Endothelial cell of umbilical vein (primary cell): ENCODE data around the gene ABHD5. TPM values are rescaled to one million over a fixed set of nuclear protein-coding genes. Genes with fewer than 3 reads are reported as not detected.

Experiments
- BruUV-seq: library from RNA; stranded (reverse); fragments of 400-500 nt; replicated peaks from 2 replicates; lab custom pipeline; 2021; lab: Mats Ljungman, UMichigan
- CTCF ChIA-PET: fragments of 300-600, 350-600 bp; sonication (Branson Sonifier 250); formaldehyde crosslinking; loops from one replicate; lab custom pipeline; 2021; ENCODE audit warnings: antibody characterized with exemption, inconsistent platforms; lab: Charles Lee
- POLR2A ChIA-PET: fragments of 300-600, 350-600 bp; sonication (Branson Sonifier 250); formaldehyde crosslinking; loops from one replicate; lab custom pipeline; 2021; ENCODE audit warnings: antibody characterized with exemption, inconsistent platforms; lab: Charles Lee
- DNase-seq: peaks from one replicate; pipeline ENCODE4 v3.0.0-alpha.2; 2011; ENCODE audit warnings: low read depth, low spot score
- FAIRE-seq: peaks from 2 replicates; lab custom pipeline; 2011; peaks lifted over from hg19 to GRCh38; lab: Jason Lieb, UNC
- H2AFZ ChIP-seq: 2 replicates; pipeline ENCODE4 v1.6.0; 2012; ENCODE audit warnings: low read depth, low read length, control low read depth, inconsistent platforms
- H3K27ac ChIP-seq: 2 replicates; pipeline ENCODE4 v1.5.1; 2011; ENCODE audit warnings: low read depth, mild to moderate bottlenecking, control low read depth, low read length, moderate library complexity; ENCODE audit not compliant: insufficient read depth
- H3K27me3 ChIP-seq, 2 experiments: 2 replicates each; pipeline versions ENCODE4 v1.6.0 to v1.6.1; 2011; ENCODE audit warnings: low read length in 2 of 2, mixed read lengths in 1 of 2; ENCODE audit not compliant: control insufficient read depth in 2 of 2, insufficient read depth in 2 of 2
- H3K36me3 ChIP-seq, 2 experiments: 2 replicates in 1 of 2; 3 replicates in 1 of 2; pipeline ENCODE4 v1.5.1; 2011; ENCODE audit warnings: low read length in 2 of 2, mild to moderate bottlenecking in 1 of 2, moderate library complexity in 1 of 2; ENCODE audit not compliant: control insufficient read depth in 2 of 2, insufficient read depth in 2 of 2; ENCODE audit errors: extremely low read depth in 1 of 2
- H3K4me1 ChIP-seq: 3 replicates; pipeline ENCODE4 v1.5.1; 2011; ENCODE audit warnings: mild to moderate bottlenecking, low read length; ENCODE audit not compliant: control insufficient read depth, insufficient read depth; ENCODE audit errors: extremely low read depth
- H3K4me2 ChIP-seq: 2 replicates; pipeline ENCODE4 v1.6.1; 2011; ENCODE audit warnings: low read length, control low read depth, mixed read lengths; ENCODE audit not compliant: insufficient read depth
- H3K4me3 ChIP-seq, 3 experiments: fragments of 200-600 bp in 1 of 3; sonication (generic), shearing (Covaris generic) in 1 of 3; replicated peaks in 1 of 3; 2 replicates each; pipeline ENCODE4 v1.5.1; 2011 to 2016; ENCODE audit warnings: control low read depth in 3 of 3, low read length in 3 of 3, mild to moderate bottlenecking in 2 of 3, inconsistent platforms in 1 of 3, low read depth in 1 of 3, moderate library complexity in 1 of 3; ENCODE audit not compliant: insufficient read depth in 1 of 3
- H3K79me2 ChIP-seq: 2 replicates; pipeline ENCODE4 v1.6.0; 2012; ENCODE audit warnings: low read length, inconsistent platforms; ENCODE audit not compliant: control insufficient read depth, insufficient read depth
- H3K9ac ChIP-seq: replicated peaks from 2 replicates; pipeline ENCODE3; 2011; ENCODE audit warnings: low read length, control low read depth; ENCODE audit not compliant: insufficient read depth; ENCODE audit errors: extremely low read depth
- H3K9me1 ChIP-seq: replicated peaks from 3 replicates; pipeline ENCODE4 v1.6.0; 2011; ENCODE audit warnings: mild to moderate bottlenecking, low read length; ENCODE audit not compliant: control insufficient read depth, insufficient read depth; ENCODE audit errors: extremely low read depth
- H3K9me3 ChIP-seq: replicated peaks from 2 replicates; pipeline ENCODE4 v1.5.1; 2012; ENCODE audit warnings: low read length, inconsistent platforms; ENCODE audit not compliant: control insufficient read depth, insufficient read depth
- H4K20me1 ChIP-seq: replicated peaks from 2 replicates; pipeline ENCODE3; 2011; ENCODE audit warnings: mild to moderate bottlenecking, low read length; ENCODE audit not compliant: control insufficient read depth, insufficient read depth; ENCODE audit errors: extremely low read depth
- CTCF ChIP-seq, 2 donors: IDR thresholded peaks; 1 replicate in 1 of 2; 2 replicates in 1 of 2; pipeline ENCODE4 v1.5.1; 2011; ENCODE audit warnings: low read length in 2 of 2, mild to moderate bottlenecking in 2 of 2, moderate library complexity in 2 of 2, control low read depth in 1 of 2, inconsistent platforms in 1 of 2, low read depth in 1 of 2; ENCODE audit not compliant: insufficient read depth in 1 of 2; ENCODE audit errors: extremely low read depth in 1 of 2
- EZH2 ChIP-seq: IDR thresholded peaks from 2 replicates; pipeline ENCODE4 v1.6.1; 2012; ENCODE audit warnings: borderline replicate concordance, low read depth, mild to moderate bottlenecking, moderate library complexity, low read length, inconsistent platforms; ENCODE audit not compliant: severe bottlenecking
- FOS ChIP-seq: IDR thresholded peaks from 2 replicates; pipeline ENCODE4 v1.6.1; 2011; ENCODE audit warnings: mild to moderate bottlenecking, low read length, moderate library complexity, borderline replicate concordance; ENCODE audit not compliant: insufficient read depth
- GATA2 ChIP-seq: IDR thresholded peaks from 2 replicates; pipeline ENCODE4 v1.7.0; 2011; ENCODE audit warnings: low read depth, mild to moderate bottlenecking, moderate library complexity, mixed read lengths, low read length; ENCODE audit not compliant: insufficient read length, insufficient read depth
- JUN ChIP-seq: IDR thresholded peaks from 2 replicates; pipeline ENCODE4 v1.6.1; 2011; ENCODE audit warnings: borderline replicate concordance, low read depth; ENCODE audit not compliant: insufficient read length, insufficient read depth
- MAX ChIP-seq: IDR thresholded peaks from 2 replicates; pipeline ENCODE4 v1.6.1; 2011; ENCODE audit not compliant: insufficient read depth, insufficient read length
- MYC ChIP-seq: IDR thresholded peaks from one replicate; pipeline ENCODE4 v1.6.1; 2011; ENCODE audit warnings: mild to moderate bottlenecking, low read depth, low read length
- POLR2A ChIP-seq: IDR thresholded peaks from 2 replicates; pipeline ENCODE4 v1.6.1; 2012; ENCODE audit warnings: low read depth, mild to moderate bottlenecking, control low read depth, low read length
- POLR2AphosphoS5 ChIP-seq: IDR thresholded peaks from 2 replicates; pipeline ENCODE4 v1.6.1; 2012; ENCODE audit warnings: low read depth, mild to moderate bottlenecking, control low read depth, low read length, moderate library complexity; ENCODE audit not compliant: insufficient read depth
- dilution Hi-C: fragments of 300-500 bp; cut with MboI; formaldehyde crosslinking; loops from one replicate; pipeline ENCODE4 v1.15.0; 2019; ENCODE audit warnings: low sequenced_read_pairs; ENCODE audit not compliant: extremely low pct_ligation_motif_present
- intact Hi-C: fragments of 100-400 bp; cut with micrococcal nuclease; formaldehyde crosslinking; loops from one replicate; pipeline ENCODE4 v1.10.0; 2022
- polyA plus RNA-seq, 4 experiments: library from polyadenylated mRNA; depleted of rRNA in 3 of 4; stranded (reverse) in 3 of 4; unstranded in 1 of 4; fragments of >200 nt; gene quantifications; 2 replicates each; pipeline versions ENCODE4 v1.2.1 to v1.2.3, GENCODE V29; 2011 to 2012; ENCODE audit warnings: missing spikeins in 1 of 4
- total RNA-seq: library from RNA; stranded (reverse); gene quantifications from 2 replicates; pipeline ENCODE4 v1.2.3, GENCODE V29; 2021

ABHD5 gene
- total and polyA plus RNA-seq, 2 donors (not counting 3 experiments of a cell fraction or from before 2014, with no cell fraction given): 10.0 to 21.2 TPM

GRCh38 chr3:43710607-43711006 lies 19.9 kb downstream of the ABHD5 start:
- H3K4me2 ChIP-seq: no peak overlapping the region
- no peaks in the 10 kb centered on the region for H3K9me3 ChIP-seq
- dilution Hi-C loops: no loop called here
- no peaks in the 10 kb centered on the region for H4K20me1 ChIP-seq
- H2AFZ ChIP-seq: no peak overlapping the region
- no peaks in the 10 kb centered on the region for H3K79me2 ChIP-seq
- H3K4me1 ChIP-seq: peaks cover 20% of the 10 kb centered on the region
- H3K36me3 ChIP-seq: peaks cover 4 to 10% of the 10 kb centered on the region in 2 experiments
- FAIRE-seq (no peak), DNase-seq (no peak)
- CTCF ChIA-PET: no interaction called here
- POLR2A ChIA-PET: no interaction called here
- no peaks in the 10 kb centered on the region for H3K9me1 ChIP-seq
- no peak for TF ChIP-seq FOS
- no peak for TF ChIP-seq CTCF (IDR thresholded peaks at IDR 0.05; ENCODE audit: extremely low read depth in 1 of 2, insufficient read depth in 1 of 2, low read depth in 1 of 2, low read length in 2 of 2)
- no peak for TF ChIP-seq EZH2
- no peak for TF ChIP-seq POLR2AphosphoS5
- TF ChIP-seq JUN: no peak
- no peak for TF ChIP-seq MAX
- no peak for TF ChIP-seq MYC
- TF ChIP-seq POLR2A: no peak
- TF ChIP-seq GATA2: no peak
- no peak overlapping the region for H3K4me3 ChIP-seq
- no peak overlapping the region for H3K9ac ChIP-seq
- BruUV-seq: no TSS peak
- no peak overlapping the region for H3K27ac ChIP-seq
- no peaks in the 10 kb centered on the region for H3K27me3 ChIP-seq
- intact Hi-C loops: no loop called here
